Activated B cell treated with CpG ODN at 0.5 μM for 24 hours (primary cell): Measurements from ENCODE around the gene CEMIP2. TPM values are rescaled to one million over a fixed set of nuclear protein-coding genes. Genes with fewer than 3 reads are reported as not detected.

Experiments
- ATAC-seq: fragments of 200-7000 bp; cut with Tn5 transposase; one replicate; pipeline ENCODE4 v1.10.0; 2021; ENCODE audit warnings: low read depth, mild to moderate bottlenecking, moderate library complexity
- CTCF ChIA-PET: fragments of 350-600 bp; sonication (Branson Sonifier 250); formaldehyde crosslinking; loops from one replicate; lab custom pipeline; 2021; ENCODE audit warnings: antibody characterized with exemption; lab: Charles Lee
- POLR2A ChIA-PET: fragments of 350-600 bp; sonication (Branson Sonifier 250); formaldehyde crosslinking; loops from one replicate; lab custom pipeline; 2021; ENCODE audit warnings: antibody characterized with exemption; lab: Charles Lee
- DNase-seq: peaks from one replicate; pipeline ENCODE4 v3.0.0; 2022
- H3K27ac Mint-ChIP-seq: one replicate; pipeline ENCODE4 v1.8.0; 2020; ENCODE audit warnings: mixed read lengths
- H3K27me3 Mint-ChIP-seq: one replicate; pipeline ENCODE4 v1.8.0; 2021; ENCODE audit warnings: mixed read lengths
- H3K36me3 Mint-ChIP-seq: one replicate; pipeline ENCODE4 v1.8.0; 2021; ENCODE audit warnings: low read depth, mixed read lengths
- H3K4me1 Mint-ChIP-seq: one replicate; pipeline ENCODE4 v1.8.0; 2021; ENCODE audit warnings: mixed read lengths
- H3K4me3 Mint-ChIP-seq: one replicate; pipeline ENCODE4 v1.8.0; 2020; ENCODE audit warnings: mild to moderate bottlenecking, mixed read lengths
- H3K9me3 Mint-ChIP-seq: one replicate; pipeline ENCODE4 v1.8.0; 2020; ENCODE audit warnings: mixed read lengths
- intact Hi-C: fragments of 100-400 bp; cut with micrococcal nuclease; formaldehyde crosslinking; loops from one replicate; pipeline ENCODE4 v1.15.1; 2024
- total RNA-seq: library from RNA; stranded (reverse); gene quantifications from 2 replicates; pipeline ENCODE4 v1.2.3, GENCODE V29; 2022
- TF ChIP-seq, protein P1 (sequence below): fragments of 200-600 bp; IDR thresholded peaks from one replicate; pipeline ENCODE4 v1.8.0; 2022; ENCODE audit warnings: antibody characterized with exemption, mild to moderate bottlenecking

The CEMIP2 gene
- total RNA-seq, 1 donor from 2014 or later: 25.5 TPM

DNA sequence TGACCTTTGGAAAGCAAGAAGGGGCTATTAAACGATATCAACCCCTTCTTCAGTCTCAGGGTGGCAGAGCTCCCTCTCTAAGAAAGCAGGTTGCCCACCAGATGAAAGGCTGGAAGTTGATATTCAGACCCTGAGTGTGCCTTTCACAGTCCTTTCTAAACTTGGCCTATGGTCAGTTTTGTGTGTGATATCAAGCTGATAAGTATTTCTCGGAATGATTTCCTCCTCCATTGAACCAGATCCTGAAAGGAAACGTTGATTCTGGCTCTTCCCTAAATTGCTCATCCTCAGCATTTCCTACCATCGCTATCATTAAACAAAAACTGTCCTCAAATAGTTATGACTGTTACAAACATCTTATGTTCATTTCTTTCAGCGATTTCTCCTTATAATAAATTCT lies 130.4 kb downstream of the CEMIP2 start:
- H3K4me1 Mint-ChIP-seq: peaks cover 32% of the 10 kb centered on the region
- H3K9me3 Mint-ChIP-seq: no peaks in the 10 kb centered on the region
- ATAC-seq (no peak), DNase-seq (no peak)
- ChIA-PET POLR2A (interaction anchor here (0.6 kb wide), 1 partner anchor 850 kb away, joined by 9 read pairs; no protein-coding TSS in a partner anchor), CTCF (no interaction called here)
- TF ChIP-seq, protein P1, sequence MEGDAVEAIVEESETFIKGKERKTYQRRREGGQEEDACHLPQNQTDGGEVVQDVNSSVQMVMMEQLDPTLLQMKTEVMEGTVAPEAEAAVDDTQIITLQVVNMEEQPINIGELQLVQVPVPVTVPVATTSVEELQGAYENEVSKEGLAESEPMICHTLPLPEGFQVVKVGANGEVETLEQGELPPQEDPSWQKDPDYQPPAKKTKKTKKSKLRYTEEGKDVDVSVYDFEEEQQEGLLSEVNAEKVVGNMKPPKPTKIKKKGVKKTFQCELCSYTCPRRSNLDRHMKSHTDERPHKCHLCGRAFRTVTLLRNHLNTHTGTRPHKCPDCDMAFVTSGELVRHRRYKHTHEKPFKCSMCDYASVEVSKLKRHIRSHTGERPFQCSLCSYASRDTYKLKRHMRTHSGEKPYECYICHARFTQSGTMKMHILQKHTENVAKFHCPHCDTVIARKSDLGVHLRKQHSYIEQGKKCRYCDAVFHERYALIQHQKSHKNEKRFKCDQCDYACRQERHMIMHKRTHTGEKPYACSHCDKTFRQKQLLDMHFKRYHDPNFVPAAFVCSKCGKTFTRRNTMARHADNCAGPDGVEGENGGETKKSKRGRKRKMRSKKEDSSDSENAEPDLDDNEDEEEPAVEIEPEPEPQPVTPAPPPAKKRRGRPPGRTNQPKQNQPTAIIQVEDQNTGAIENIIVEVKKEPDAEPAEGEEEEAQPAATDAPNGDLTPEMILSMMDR: no peak
- intact Hi-C loops: no loop called here
- no peaks in the 10 kb centered on the region for H3K36me3 Mint-ChIP-seq
- H3K27ac Mint-ChIP-seq: no peak overlapping the region
- H3K27me3 Mint-ChIP-seq: no peaks in the 10 kb centered on the region
- no peak overlapping the region for H3K4me3 Mint-ChIP-seq

DNA sequence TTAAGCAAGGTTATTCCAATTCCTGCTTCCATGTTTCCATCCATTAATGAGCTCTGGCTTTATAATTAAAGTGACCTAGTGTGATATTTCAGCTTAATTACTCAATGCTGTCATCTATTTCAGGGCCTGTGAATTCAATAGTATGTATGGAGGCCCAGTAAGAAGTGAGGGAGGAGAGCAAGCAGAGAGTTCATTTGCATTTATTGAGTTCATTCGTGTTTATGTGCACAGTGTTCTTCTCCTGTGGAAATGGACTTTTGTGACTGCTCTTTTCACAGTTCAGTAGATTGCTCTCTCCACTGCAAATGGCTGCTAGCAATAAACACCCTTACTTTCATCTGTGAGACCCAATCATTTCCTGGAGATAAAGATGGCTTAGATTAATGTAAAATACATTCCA lies 130.9 kb downstream of the CEMIP2 start:
- no peak for ATAC-seq
- CTCF ChIA-PET: no interaction called here
- H3K4me3 Mint-ChIP-seq: no peak overlapping the region

DNA sequence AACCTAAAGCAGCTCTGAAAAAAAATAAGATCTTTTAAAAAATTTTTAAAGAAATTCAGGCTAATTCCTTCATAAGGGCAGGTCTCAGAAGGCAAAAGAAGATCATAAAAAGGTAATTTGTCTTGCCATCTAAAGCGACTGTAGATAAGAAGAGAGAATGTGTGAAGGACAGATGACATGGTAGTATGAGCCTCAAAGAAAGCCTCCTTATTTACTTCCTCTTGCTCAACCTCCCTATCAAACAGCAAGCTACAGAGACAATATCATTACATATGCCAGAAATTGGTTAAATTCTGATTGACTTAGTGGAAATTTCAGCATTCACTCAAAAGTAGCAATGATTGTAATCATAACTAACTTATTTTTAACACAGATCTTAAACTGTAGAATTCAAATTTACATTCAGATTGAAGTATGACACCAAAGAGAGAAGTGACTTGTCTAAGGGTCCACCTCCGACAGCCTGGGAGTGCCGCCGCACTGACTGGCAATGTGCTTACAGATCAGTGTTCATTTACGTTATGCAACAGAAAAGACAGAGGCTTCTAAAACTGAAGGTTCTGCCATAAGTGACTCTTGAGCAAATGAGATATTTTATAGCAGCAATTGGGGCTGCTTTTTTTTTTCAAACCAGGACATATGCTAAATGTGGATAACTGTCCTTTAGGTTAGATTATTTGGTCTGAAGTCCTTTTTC lies 132.0 kb downstream of the CEMIP2 start:
- ATAC-seq (no peak), DNase-seq (no peak)
- intact Hi-C loops: no loop called here
- POLR2A ChIA-PET: no interaction called here
- Mint-ChIP-seq H3K9me3 (no peaks in the 10 kb centered on the region), H3K4me3 (no peak overlapping the region), H3K27ac (no peak overlapping the region), H3K4me1 (peaks cover 32% of the 10 kb centered on the region), H3K27me3 (peaks cover 3% of the 10 kb centered on the region), H3K36me3 (no peaks in the 10 kb centered on the region)
- CTCF ChIA-PET: no interaction called here
- TF ChIP-seq, protein P1: no peak

More for the DNA sequence above, 130.9 kb downstream of the CEMIP2 start:
- H3K27ac Mint-ChIP-seq: no peak overlapping the region
- POLR2A ChIA-PET: no interaction called here
- intact Hi-C loops: no loop called here
- TF ChIP-seq, protein P1: no peak
- H3K36me3 Mint-ChIP-seq: no peaks in the 10 kb centered on the region
- peaks cover 32% of the 10 kb centered on the region for H3K4me1 Mint-ChIP-seq
- no peak for DNase-seq
- no peaks in the 10 kb centered on the region for H3K9me3 Mint-ChIP-seq
- peaks cover 2% of the 10 kb centered on the region for H3K27me3 Mint-ChIP-seq

DNA sequence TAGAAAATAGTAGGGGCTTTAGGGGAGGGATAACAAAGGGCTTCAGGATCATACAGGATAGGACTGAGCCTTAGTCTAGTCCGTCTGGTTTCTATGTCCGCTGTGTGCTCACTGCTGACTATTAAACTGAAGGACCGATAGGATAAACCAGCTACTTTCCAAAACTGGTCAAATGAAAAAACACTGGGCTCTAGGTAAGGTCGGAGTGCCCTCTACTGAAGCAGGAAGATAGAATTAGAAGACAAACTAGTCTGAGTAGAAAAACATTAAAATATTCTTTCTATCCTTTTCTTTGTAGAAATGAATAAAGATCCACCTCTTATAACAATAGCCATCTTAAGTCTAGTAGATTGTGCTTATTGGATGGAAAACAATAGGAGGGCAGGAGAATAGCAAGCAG lies 133.6 kb downstream of the CEMIP2 start:
- H3K27me3 Mint-ChIP-seq: peaks cover 3% of the 10 kb centered on the region
- DNase-seq: no peak
- no peaks in the 10 kb centered on the region for H3K36me3 Mint-ChIP-seq
- peaks cover 31% of the 10 kb centered on the region for H3K4me1 Mint-ChIP-seq
- intact Hi-C loops: no loop called here
- TF ChIP-seq, protein P1: no peak
- no peak overlapping the region for H3K27ac Mint-ChIP-seq
- ATAC-seq: no peak
- POLR2A ChIA-PET: no interaction called here
- no peaks in the 10 kb centered on the region for H3K9me3 Mint-ChIP-seq
- no peak overlapping the region for H3K4me3 Mint-ChIP-seq
- CTCF ChIA-PET: no interaction called here

Other genes with a start within 250 kb of the CEMIP2 start
- 17.0 and 18.6 TPM in 2 replicates for gene ABHD17B, start 142.7 kb upstream of the CEMIP2 start, total RNA-seq
- gene C9orf85, start 143.1 kb upstream of the CEMIP2 start, total RNA-seq: 9.5 and 9.8 TPM in 2 replicates